Head of caudate nucleus (tissue), 42 donors: ENCODE data around the gene LRRC8D.

ENCODE experiments used
- DNase-seq, 42 donors: peaks; one replicate each; pipeline versions ENCODE4 v3.0.0 to v3.0.0-alpha.2; 2020 to 2021; ENCODE audit warnings: mixed read lengths in 7 of 42
- intact Hi-C: fragments of 100-400 bp; cut with DNase I; formaldehyde crosslinking; loops from one replicate; pipeline ENCODE4 v1.15.0; 2022

The LRRC8D gene

GRCh38 chr1:89903550-89903949 lies 82.7 kb downstream of the LRRC8D start:
- DNase-seq: no peak

GRCh38 chr1:89904219-89904980 lies 83.6 kb downstream of the LRRC8D start:
- intact Hi-C loops: no loop called here
- no peak for DNase-seq

More at GRCh38 chr1:89903550-89903949, 82.7 kb downstream of the LRRC8D start:
- intact Hi-C loops: no loop called here

GRCh38 chr1:89905395-89906058 lies 84.7 kb downstream of the LRRC8D start:
- intact Hi-C loops: no loop called here
- no peak for DNase-seq

- no peak for DNase-seq
These were observed 85.3 kb downstream of the LRRC8D start for GRCh38 chr1:89906088-89906487.

GRCh38 chr1:89907727-89908212 lies 86.9 kb downstream of the LRRC8D start:
- DNase-seq: no peak
- intact Hi-C loops: no loop called here

More at GRCh38 chr1:89906088-89906487, 85.3 kb downstream of the LRRC8D start:
- intact Hi-C loops: no loop called here

- intact Hi-C loops: no loop called here
These were observed 87.4 kb downstream of the LRRC8D start for GRCh38 chr1:89908273-89908671.

GRCh38 chr1:89908672-89909436 lies 88.0 kb downstream of the LRRC8D start:
- intact Hi-C loops: no loop called here

More at GRCh38 chr1:89908273-89908671, 87.4 kb downstream of the LRRC8D start:
- DNase-seq: no peak

GRCh38 chr1:89910268-89910667 lies 89.4 kb downstream of the LRRC8D start:
- intact Hi-C loops: no loop called here

More at GRCh38 chr1:89908672-89909436, 88.0 kb downstream of the LRRC8D start:
- DNase-seq: peak in 2 of 42 donors; percentile 14 to 59

GRCh38 chr1:89910780-89911179 lies 89.9 kb downstream of the LRRC8D start:
- intact Hi-C loops: no loop called here
- no peak for DNase-seq

More at GRCh38 chr1:89910268-89910667, 89.4 kb downstream of the LRRC8D start:
- no peak for DNase-seq

GRCh38 chr1:89911191-89911991 lies 90.6 kb downstream of the LRRC8D start:
- intact Hi-C loops: no loop called here
- DNase-seq: no peak

- intact Hi-C loops: no loop called here
- no peak for DNase-seq
These were observed 91.2 kb downstream of the LRRC8D start for GRCh38 chr1:89912073-89912472.

GRCh38 chr1:89913353-89914095 lies 92.7 kb downstream of the LRRC8D start:
- intact Hi-C loops: no loop called here
- no peak for DNase-seq

- DNase-seq: no peak
- intact Hi-C loops: no loop called here
These were observed 96.5 kb downstream of the LRRC8D start for GRCh38 chr1:89917353-89917752.

GRCh38 chr1:89918127-89918793 lies 97.4 kb downstream of the LRRC8D start:
- DNase-seq: no peak
- intact Hi-C loops: no loop called here

GRCh38 chr1:89918794-89919155 lies 97.9 kb downstream of the LRRC8D start:
- intact Hi-C loops: no loop called here
- DNase-seq: no peak

GRCh38 chr1:89919174-89919573 lies 98.3 kb downstream of the LRRC8D start:
- DNase-seq: no peak
- intact Hi-C loops: no loop called here

GRCh38 chr1:89922911-89923310 lies 102.1 kb downstream of the LRRC8D start:
- intact Hi-C loops: no loop called here
- no peak for DNase-seq

- no peak for DNase-seq
- intact Hi-C loops: no loop called here
These were observed 102.7 kb downstream of the LRRC8D start for GRCh38 chr1:89923517-89923916.
